OCI-LY1 (cell line): Measurements from ENCODE around the gene CFAP206.

Experiments used
- H2AFZ ChIP-seq: fragments of 200-600 bp; sonication (generic), shearing (Covaris generic); 2 replicates; pipeline ENCODE4 v1.6.0; 2014; ENCODE audit warnings: antibody characterized with exemption, mild to moderate bottlenecking, low read length
- H3F3A ChIP-seq: fragments of 200-600 bp; sonication (generic), shearing (Covaris generic); 2 replicates; pipeline ENCODE4 v1.6.0; 2014; ENCODE audit warnings: mild to moderate bottlenecking, antibody characterized with exemption, low read length, moderate library complexity; ENCODE audit not compliant: insufficient read depth
- H3K27ac ChIP-seq: fragments of 200-600 bp; sonication (generic); 2 replicates; pipeline ENCODE4 v1.5.1; 2014; ENCODE audit warnings: low read length, mixed run types, mild to moderate bottlenecking, low read depth; ENCODE audit not compliant: poor library complexity, severe bottlenecking
- H3K27me3 ChIP-seq: fragments of 200-600 bp; sonication (generic); 2 replicates; pipeline ENCODE4 v1.6.0; 2014; ENCODE audit warnings: antibody characterized with exemption, mild to moderate bottlenecking, low read length, moderate library complexity; ENCODE audit not compliant: insufficient read depth
- H3K36me3 ChIP-seq: fragments of 200-600 bp; sonication (generic); 2 replicates; pipeline ENCODE4 v1.6.1; 2014; ENCODE audit warnings: mild to moderate bottlenecking, antibody characterized with exemption, low read length, moderate library complexity, mixed read lengths; ENCODE audit not compliant: insufficient read depth
- H3K4me1 ChIP-seq: fragments of 200-600 bp; sonication (generic); 2 replicates; pipeline ENCODE4 v1.5.1; 2014; ENCODE audit warnings: mild to moderate bottlenecking, low read length, moderate library complexity; ENCODE audit not compliant: insufficient read depth, severe bottlenecking
- H3K4me2 ChIP-seq: fragments of 200-600 bp; sonication (generic), shearing (Covaris generic); 2 replicates; pipeline ENCODE4 v1.6.1; 2014; ENCODE audit warnings: low read length
- H3K4me3 ChIP-seq: fragments of 200-600 bp; sonication (generic); 2 replicates; pipeline ENCODE4 v1.5.1; 2014; ENCODE audit warnings: low read length, low read depth, mild to moderate bottlenecking, mixed read lengths; ENCODE audit not compliant: poor library complexity, severe bottlenecking
- H3K79me2 ChIP-seq: fragments of 200-600 bp; shearing (Covaris generic); 2 replicates; pipeline ENCODE4 v1.6.1; 2016; ENCODE audit warnings: mixed run types, low read length, mixed read lengths; ENCODE audit not compliant: insufficient read depth
- H3K9ac ChIP-seq: fragments of 200-600 bp; sonication (generic), shearing (Covaris generic); 2 replicates; pipeline ENCODE4 v1.6.1; 2014; ENCODE audit warnings: mild to moderate bottlenecking, low read length, mixed read lengths
- H3K9me2 ChIP-seq: fragments of 200-600 bp; sonication (generic), shearing (Covaris generic); 2 replicates; pipeline ENCODE4 v1.6.1; 2014; ENCODE audit warnings: low read depth, mild to moderate bottlenecking, low read length, mixed read lengths
- H3K9me3 ChIP-seq: fragments of 200-600 bp; shearing (Covaris generic); 2 replicates; pipeline ENCODE4 v1.6.1; 2014; ENCODE audit warnings: low read length, mixed read lengths
- H4K20me1 ChIP-seq: fragments of 200-600 bp; sonication (generic), shearing (Covaris generic); 2 replicates; pipeline ENCODE4 v1.6.0; 2016; ENCODE audit warnings: mild to moderate bottlenecking, low read length; ENCODE audit not compliant: insufficient read depth
- EZH2 ChIP-seq: fragments of 200-600 bp; sonication (generic), shearing (Covaris generic); IDR thresholded peaks from 2 replicates; pipeline ENCODE4 v1.8.0; 2017; ENCODE audit warnings: borderline replicate concordance, mixed run types, mild to moderate bottlenecking, antibody characterized with exemption, low read length, moderate library complexity, mixed read lengths
- TF ChIP-seq, protein P1 (sequence below): fragments of 200-600 bp; sonication (generic), shearing (Covaris generic); IDR thresholded peaks from 2 replicates; pipeline ENCODE4 v1.5.1; 2017; ENCODE audit warnings: mild to moderate bottlenecking, antibody characterized with exemption, low read length, moderate library complexity, mixed read lengths

The CFAP206 gene

DNA sequence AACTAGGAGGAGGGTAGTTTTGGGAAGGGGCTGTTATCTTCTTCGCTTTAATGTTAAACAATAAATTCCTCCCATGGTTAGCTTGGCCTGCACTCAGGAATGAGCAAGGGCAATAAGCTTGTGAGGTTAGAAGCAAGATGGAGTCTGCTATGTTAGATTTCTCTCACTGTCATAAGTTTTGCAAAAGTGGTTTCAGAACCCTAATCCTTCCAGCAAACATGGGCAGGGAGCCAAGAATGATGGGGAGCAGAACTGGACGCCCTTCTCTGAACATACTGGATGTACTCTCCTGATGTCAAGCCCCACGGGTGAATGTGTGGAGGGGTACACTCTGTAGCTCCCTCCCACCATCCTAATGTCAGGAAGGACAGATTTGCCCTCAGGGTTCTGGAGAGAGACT is 40.9 kb upstream of the CFAP206 start:
- Histone ChIP-seq H3K4me3 (no peak overlapping the region), H3K79me2 (no peaks in the 10 kb centered on the region), H3K9ac (no peak overlapping the region), H2AFZ (no peak overlapping the region), H3K9me2 (no peaks in the 10 kb centered on the region), H3K9me3 (0 out of 2 replicates have a peak, but pooled peaks cover 6% of the 10 kb centered on the region), H3K27me3 (no peaks in the 10 kb centered on the region), H3K4me1 (no peaks in the 10 kb centered on the region), H3K27ac (no peak overlapping the region), H3K36me3 (no peaks in the 10 kb centered on the region), H3F3A (no peaks in the 10 kb centered on the region), H4K20me1 (no peaks in the 10 kb centered on the region), H3K4me2 (no peak overlapping the region)
- TF ChIP-seq, protein P1, sequence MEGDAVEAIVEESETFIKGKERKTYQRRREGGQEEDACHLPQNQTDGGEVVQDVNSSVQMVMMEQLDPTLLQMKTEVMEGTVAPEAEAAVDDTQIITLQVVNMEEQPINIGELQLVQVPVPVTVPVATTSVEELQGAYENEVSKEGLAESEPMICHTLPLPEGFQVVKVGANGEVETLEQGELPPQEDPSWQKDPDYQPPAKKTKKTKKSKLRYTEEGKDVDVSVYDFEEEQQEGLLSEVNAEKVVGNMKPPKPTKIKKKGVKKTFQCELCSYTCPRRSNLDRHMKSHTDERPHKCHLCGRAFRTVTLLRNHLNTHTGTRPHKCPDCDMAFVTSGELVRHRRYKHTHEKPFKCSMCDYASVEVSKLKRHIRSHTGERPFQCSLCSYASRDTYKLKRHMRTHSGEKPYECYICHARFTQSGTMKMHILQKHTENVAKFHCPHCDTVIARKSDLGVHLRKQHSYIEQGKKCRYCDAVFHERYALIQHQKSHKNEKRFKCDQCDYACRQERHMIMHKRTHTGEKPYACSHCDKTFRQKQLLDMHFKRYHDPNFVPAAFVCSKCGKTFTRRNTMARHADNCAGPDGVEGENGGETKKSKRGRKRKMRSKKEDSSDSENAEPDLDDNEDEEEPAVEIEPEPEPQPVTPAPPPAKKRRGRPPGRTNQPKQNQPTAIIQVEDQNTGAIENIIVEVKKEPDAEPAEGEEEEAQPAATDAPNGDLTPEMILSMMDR: no peak
- no peak for TF ChIP-seq EZH2

- Histone ChIP-seq H3K4me1 (no peaks in the 10 kb centered on the region), H3K4me2 (no peak overlapping the region), H3K79me2 (no peaks in the 10 kb centered on the region), H3F3A (no peaks in the 10 kb centered on the region), H3K9me2 (no peaks in the 10 kb centered on the region), H3K9me3 (0 out of 2 replicates have a peak, but pooled peaks cover 2% of the 10 kb centered on the region), H4K20me1 (no peaks in the 10 kb centered on the region), H2AFZ (no peak overlapping the region), H3K36me3 (no peaks in the 10 kb centered on the region), H3K27me3 (no peaks in the 10 kb centered on the region), H3K4me3 (no peak overlapping the region), H3K9ac (no peak overlapping the region), H3K27ac (no peak overlapping the region)
- TF ChIP-seq EZH2: no peak
- TF ChIP-seq, protein P1: no peak
These were observed 34.4 kb upstream of the CFAP206 start for GRCh38 chr6:87373377-87373776.

- no peak overlapping the region for H3K27ac ChIP-seq
- TF ChIP-seq, protein P1: no peak
- TF ChIP-seq EZH2: no peak
- H2AFZ ChIP-seq: no peak overlapping the region
- 0 out of 2 replicates have a peak, but pooled peaks cover 2% of the 10 kb centered on the region for H3K9me3 ChIP-seq
- no peaks in the 10 kb centered on the region for H3K36me3 ChIP-seq
- H4K20me1 ChIP-seq: no peaks in the 10 kb centered on the region
- H3K4me3 ChIP-seq: no peak overlapping the region
- no peak overlapping the region for H3K4me2 ChIP-seq
- no peaks in the 10 kb centered on the region for H3K4me1 ChIP-seq
- no peak overlapping the region for H3K9ac ChIP-seq
- no peaks in the 10 kb centered on the region for H3K79me2 ChIP-seq
- no peaks in the 10 kb centered on the region for H3F3A ChIP-seq
- H3K9me2 ChIP-seq: no peaks in the 10 kb centered on the region
- no peaks in the 10 kb centered on the region for H3K27me3 ChIP-seq
These were observed 32.5 kb upstream of the CFAP206 start for GRCh38 chr6:87375315-87375714.
